GM18861 (cell line): ENCODE results near the gene OXSR1.
"Not testable (repeated sequence)": the region's sequence is repeated elsewhere in the genome, so short reads cannot be mapped to it uniquely, and the experiment has no call there.

ENCODE experiments used
- ATAC-seq: cut with Tn5 transposase; IDR thresholded peaks from one replicate; pipeline ENCODE4 v1.9.1; 2021; ENCODE audit not compliant: unreplicated experiment

Gene OXSR1

DNA sequence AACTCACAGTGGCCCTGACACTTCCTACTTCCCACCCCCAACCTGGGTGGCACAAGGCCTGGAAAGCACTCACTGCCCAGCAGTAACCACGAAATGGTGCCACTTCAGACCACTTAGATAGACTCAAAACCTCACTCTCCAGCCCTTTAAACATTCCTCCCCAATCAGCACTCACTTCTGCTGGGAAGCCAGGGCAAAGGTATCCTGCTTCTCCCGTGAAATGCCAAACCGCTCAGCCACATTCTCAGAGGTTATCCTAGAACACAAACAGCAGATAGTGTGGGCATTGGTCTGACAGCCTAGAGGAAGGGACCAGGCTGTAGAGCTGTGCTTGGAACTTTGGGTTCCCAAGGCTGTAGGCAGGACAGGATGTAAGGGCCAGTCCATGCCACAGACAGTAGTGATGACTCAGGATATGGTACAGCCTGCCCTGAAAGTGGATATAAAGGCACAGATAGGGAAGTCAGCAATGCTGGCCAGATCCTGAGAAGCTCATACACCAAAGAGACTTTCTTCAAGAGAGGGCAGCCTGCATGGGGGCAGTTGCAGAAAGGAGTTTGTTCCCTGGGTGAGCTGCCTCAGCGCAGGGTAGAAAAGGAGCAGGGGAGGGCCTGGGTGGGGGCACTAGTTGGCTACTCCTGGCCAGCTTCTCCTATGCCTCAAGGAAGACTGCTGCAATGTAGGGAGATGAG lies 37.6 kb upstream of the OXSR1 start:
- ATAC-seq, result no peak

DNA sequence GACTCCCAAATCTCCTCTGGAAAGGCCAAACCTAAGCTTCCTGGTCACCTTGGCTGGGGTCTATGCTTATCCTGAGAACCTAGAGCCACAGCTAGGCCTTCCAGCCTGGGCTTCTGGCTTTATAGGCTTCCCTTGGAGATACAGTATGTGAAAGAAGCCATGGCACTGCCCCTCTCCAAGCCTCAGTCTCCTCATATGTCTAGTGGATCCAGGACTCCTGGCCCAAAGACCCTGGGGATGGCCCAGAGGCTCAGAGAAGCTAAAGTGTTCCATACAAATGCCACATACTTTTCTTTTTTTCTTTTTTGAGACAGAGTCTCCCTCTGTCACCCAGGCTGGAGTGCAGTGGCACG lies 37.1 kb upstream of the OXSR1 start:
- ATAC-seq, result no peak

DNA sequence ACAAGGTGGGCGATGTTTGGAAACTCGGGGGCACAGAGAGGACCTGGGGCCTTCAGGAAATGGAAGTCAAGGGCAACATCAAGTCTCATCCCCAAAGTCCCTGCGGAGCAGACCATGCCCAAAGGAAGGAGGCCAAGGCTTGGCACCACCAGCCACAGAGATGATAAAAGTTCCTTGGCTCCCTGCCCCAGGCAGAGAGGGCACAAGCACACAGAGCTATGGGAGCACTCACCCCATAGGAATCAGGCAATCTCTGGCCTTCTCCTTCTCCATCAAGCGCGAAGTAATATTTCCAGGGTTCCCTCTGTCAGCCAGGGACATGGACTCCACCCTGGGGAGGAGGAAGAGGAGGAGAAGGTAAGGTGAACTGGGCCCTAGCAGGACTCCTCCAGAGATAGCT lies 36.3 kb upstream of the OXSR1 start:
- ATAC-seq, result no peak

DNA sequence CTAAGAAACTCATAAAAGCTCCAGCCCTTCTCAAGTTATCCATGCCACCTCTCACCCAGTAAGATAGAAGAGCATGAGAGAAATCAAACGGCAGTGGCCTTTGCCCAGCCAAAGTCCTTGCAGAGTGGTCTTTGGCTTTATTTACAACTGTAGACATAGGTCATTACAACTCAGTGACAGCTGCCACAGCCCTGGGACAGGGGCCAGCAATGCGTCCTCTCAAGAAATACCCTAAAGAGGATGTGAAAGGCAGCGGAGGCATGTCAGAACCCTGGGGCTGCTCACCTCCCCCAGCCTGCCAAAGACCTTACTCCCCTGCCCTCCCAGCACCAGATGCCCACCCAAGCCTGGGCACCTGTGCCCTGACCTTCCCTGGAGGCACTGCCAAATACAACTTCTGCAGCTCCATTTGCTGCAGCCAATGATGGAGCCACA lies 34.7 kb upstream of the OXSR1 start:
- no peak for ATAC-seq

DNA sequence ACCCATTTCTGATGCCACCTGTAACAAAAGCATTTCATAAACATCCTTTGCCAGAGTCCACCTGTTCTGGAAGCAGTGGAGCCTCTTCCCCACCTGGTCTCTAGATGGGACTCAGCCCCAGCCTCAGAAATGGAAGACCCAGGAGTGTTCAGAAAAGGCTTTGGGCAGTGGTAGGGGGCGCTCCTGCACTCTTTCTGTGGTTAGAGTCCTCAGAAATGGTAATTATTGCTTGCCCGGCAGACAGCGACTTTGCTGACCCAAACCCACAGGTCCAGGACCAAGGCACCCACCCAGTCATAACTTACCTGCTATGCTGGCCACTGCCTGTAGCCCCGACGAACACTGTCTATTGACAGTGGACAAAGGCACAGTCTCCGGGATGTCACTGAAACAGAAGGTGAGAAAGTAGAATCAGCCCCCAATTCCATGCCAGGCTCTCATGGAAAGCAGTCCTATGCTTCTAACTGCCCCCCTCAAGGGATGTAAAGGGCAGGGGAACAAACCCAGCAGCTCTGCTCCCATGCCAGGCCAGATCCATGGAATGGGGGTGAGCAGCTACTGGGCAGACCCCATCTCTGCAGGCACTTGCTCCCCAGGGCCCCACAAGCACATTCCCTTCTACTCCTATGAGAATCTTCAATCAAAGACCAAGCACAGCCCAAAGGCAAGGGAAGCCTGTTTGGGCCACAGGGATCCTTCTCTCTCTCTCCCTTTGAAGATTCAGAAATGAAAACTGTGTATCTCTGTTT lies 33.5 kb upstream of the OXSR1 start:
- ATAC-seq, result no peak

DNA sequence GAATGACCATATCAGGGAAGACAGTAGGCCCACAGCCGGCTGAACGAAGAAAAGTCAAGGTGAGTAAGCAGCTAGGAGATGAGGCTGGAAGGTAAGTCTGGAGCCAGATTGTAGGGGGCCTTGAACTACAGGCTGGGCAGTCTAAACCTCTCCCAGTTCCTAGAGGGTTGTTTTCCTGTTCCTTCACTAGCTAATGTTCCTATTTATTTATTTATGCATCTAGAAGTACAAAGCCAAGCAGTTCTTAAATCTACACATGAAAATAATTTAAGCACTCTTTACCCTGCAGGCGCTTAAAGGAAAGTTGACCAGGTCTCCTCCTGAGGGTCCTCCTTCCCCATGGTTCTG lies 32.2 kb upstream of the OXSR1 start:
- no peak for ATAC-seq

DNA sequence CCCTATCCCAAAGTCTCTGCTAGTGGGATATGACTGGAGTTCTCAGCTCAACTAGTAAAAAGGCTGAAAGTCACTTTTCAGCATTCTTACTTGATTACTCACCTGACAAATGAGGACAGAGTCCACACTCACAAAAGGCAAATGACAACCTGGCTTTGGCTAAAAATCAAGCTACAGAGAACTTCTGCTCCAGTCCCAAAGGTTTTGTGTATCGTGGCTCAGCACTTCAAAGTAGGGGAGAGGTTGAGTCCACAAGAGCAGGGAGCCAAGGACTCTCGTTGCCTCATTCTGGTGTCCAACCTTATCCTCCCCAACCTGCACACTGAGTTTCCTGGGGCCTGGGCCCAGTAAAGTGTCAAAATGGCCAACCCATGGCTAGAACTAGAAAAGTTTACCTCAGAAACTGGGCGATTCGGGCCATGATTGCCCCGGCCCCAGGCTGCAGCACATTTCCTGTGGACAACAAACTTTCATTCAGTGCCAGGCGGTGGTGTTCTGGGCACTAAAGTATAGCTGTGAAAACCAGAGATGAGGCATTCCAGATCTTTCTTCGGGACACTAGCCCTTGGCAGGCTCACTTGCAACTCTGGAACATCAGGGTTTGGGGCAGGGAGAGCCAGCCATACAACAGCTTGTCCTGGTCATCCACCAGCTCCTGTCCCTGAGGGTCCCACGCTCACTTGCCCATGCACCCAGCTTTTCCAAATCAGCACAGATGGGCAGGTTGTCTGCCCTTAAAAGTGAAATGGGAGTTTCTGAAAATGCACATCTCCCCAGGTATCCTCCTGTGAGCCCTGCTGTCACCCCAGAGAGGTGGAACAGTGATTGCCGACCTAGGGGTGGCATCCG lies 31.6 kb upstream of the OXSR1 start:
- ATAC-seq, result no peak

DNA sequence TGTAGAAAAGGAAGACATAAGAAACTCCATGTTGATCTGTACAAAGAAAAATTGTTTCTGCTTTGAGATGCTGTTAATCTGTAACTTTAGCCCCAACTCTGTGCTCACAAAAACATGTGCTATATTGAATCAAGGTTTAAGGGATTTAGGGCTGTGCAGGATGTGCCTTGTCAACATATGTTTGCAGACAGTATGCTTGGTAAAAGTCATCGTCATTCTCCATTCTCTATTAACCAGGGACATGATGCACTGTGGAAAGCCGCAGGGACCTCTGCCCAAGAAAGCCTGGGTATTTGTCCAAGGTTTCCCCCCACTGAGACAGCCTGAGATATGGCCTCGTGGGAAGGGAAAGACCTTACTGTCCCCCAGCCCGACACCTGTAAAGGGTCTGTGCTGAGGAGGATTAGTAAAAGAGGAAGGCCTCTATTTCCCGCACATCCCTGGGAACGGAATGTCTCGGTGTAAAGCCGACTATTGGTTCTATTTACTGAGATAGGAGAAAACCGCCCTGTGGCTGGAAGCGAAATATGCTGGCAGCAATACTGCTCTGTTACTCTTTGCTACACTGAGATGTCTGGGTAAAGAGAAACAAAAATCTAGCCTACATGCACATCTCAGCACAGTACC lies 30.7 kb upstream of the OXSR1 start:
- not testable (repeated sequence) for ATAC-seq

DNA sequence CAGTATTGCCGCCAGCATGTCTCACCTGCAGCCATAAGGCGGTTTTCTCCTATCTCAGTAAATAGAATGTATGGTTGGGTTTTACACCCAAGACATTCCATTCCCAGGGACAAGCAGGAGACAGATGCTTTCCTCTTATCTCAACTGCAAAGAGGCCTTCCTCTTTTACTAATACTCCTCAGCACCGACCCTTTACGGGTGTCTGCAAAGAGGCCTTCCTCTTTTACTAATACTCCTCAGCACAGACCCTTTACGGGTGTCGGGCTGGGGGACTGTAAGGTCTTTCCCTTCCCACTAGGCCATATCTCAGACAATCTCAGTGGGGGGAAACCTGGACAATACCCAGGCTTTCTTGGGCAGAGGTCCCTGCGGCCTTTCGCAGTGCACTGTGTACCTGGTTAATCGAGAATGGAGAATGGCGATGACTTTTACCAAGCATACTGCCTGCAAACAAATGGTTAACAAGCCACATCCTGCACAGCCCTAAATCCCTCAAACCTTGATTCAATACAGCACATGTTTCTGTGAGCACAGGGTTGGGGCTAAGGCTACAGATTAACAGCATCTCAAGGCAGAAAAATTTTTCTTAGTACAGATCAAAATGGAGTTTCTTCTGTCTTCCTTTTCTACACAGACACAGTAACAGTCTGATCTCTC lies 29.6 kb upstream of the OXSR1 start:
- not testable (repeated sequence) for ATAC-seq

DNA sequence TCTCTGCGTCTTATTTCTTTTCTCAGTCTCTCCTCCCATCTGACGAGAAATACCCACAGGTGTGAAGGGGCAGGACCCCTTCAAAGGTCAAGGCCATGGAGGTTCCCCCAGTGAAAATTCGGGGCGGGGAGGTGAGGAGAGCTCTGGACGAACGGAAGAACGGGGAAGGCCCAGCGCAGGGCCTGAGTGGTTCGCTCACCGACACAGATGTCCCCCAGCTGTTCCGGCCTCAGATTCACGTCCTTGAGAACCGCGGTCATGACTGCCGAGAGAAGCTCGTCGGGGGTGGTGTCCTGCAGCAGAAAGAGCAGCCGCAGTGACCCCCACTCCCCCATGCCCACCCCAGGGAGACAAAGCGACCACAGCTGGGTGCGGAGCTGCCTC lies 29.0 kb upstream of the OXSR1 start:
- no peak for ATAC-seq

DNA sequence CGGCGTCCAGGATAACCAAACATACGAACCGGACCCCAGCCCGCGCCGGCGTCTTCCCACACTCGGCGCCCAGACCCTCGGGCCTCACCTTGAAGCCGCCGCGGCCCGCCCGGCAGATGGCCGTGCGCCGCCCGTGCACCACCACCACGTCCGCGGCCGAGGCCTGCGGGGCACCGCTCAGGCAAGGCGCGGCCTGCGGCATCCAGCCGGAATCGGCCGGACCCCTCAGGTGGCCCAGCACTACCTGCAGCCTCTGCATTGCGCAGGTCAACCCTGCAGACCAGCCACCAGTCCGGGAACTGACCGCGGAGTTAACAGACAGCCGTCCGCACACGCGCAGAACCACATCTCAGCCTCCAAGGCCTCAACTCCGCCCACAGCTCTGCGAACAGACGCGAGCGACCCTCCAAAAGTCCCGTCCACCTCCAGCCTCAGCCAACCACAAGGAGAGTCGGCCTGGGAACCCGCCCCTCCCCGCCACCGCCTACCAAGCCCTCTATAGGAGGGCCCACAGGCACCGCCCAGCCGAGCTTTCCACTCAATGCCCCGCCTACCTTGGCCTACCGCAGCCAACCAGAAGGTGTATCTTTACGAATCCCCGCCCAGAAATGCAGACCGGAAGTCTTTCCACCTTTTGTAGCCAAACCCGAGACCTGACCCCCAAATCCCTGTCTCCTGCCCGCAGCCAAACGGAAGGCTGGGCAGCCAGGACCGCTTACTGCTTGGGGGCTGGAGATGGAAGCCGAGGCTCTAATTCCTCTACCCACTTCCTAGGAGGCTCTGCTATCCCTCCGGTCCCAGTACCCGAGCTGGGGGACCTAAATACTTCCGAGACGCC lies 28.3 kb upstream of the OXSR1 start, which contains the start of gene ACAA1:
TSS of gene ACAA1 (minus strand) at position 351 of the 838 bp plus-strand sequence. CDS start at position 259, 92 bp downstream.
- peak; percentile 83 for ATAC-seq

DNA sequence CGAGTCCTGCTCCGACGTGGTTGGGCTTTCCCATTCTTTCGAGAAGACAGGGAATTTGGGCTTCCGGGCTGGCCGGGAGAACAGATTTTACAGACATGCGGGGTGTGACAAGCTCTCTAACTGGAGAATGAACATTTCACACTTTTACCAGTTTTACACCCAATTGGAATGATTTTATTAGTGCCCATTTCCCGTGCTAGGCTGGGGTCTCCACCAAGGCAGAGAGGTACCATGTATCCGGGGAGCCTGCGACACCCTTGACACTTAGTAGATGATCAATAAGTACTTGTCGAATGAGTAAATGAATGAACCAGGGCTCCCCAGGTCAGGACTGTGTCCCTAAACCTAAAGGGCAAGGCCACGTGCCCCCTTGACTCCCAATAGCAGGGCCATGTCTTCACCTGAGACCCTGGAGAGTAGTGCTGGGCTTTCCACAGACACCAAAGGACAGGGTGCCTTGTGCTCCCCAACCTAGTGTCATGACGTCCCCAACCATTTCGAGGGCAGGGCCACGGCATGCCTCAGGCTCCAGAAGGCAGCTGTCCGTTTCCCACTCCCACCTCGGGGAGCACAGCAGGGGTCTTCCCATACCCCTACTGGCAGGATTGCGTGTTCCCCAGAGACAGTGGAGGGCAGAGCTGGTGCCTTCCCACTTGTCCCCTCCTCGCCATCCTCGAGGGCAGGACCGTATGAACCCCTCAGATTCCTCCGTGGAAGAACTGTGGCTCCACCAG lies 27.6 kb upstream of the OXSR1 start:
- ATAC-seq, result no peak

DNA sequence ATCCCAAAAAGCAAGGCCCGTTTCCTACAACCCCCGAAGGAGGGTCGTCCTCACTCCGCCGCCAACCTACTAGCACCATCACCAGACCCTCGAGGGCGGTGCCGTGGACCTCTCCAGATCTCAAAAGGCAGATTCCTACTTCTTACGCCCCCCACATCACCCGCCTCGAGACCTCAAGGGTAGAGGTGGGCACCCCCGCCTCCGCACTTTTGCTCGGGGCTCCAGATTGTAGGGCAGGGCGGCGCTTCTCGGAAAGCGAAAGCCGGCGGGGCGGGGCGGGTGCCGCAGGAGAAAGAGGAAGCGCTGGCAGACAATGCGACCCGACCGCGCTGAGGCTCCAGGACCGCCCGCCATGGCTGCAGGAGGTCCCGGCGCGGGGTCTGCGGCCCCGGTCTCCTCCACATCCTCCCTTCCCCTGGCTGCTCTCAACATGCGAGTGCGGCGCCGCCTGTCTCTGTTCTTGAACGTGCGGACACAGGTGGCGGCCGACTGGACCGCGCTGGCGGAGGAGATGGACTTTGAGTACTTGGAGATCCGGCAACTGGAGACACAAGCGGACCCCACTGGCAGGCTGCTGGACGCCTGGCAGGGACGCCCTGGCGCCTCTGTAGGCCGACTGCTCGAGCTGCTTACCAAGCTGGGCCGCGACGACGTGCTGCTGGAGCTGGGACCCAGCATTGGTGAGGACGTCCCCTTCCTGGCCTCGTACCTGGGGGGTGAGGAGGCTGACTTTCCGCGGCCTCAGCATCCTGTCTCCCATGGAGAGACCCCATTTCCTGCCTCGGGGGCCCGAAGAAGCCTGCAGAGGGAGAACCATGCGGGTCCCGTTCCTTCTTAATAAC lies 26.8 kb upstream of the OXSR1 start, which contains the start of gene MYD88:
TSS of gene MYD88 (plus strand) at position 313 of the 842 bp plus-strand sequence. CDS start at position 353, 40 bp downstream.
- ATAC-seq, result peak; percentile 31

DNA sequence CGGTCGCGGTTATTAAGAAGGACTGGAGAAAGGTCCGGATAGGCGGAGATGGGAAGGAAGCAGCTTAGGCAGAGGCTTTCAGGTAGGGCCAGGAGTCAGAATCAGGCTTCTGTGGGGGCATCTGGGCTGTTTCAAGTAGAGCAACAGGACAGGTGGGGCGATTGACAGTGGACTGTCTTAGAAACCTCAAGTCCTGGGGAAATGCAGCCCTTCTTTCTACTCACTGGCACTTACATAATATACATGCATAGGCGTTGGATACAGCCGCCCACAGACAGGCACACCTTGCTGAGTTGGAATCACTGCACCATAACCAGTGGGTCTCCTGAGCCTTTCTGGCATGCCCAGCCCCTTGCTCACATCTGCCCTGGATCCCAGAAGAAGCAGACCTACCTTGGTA lies 26.1 kb upstream of the OXSR1 start:
- no peak for ATAC-seq

DNA sequence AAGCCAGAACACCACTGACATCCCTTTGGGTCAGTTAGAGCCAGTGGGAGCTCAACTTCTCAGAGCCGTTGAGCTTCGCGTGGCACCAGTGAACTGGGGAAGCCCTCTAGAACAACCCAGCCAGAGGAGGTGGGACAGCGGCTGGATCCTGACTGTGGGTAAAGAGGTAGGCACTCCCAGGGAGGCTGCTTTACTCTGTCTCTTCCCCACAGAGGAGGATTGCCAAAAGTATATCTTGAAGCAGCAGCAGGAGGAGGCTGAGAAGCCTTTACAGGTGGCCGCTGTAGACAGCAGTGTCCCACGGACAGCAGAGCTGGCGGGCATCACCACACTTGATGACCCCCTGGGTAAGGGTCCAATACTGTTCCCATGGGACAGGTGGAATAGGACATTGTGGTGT lies 25.7 kb upstream of the OXSR1 start:
- no peak for ATAC-seq

DNA sequence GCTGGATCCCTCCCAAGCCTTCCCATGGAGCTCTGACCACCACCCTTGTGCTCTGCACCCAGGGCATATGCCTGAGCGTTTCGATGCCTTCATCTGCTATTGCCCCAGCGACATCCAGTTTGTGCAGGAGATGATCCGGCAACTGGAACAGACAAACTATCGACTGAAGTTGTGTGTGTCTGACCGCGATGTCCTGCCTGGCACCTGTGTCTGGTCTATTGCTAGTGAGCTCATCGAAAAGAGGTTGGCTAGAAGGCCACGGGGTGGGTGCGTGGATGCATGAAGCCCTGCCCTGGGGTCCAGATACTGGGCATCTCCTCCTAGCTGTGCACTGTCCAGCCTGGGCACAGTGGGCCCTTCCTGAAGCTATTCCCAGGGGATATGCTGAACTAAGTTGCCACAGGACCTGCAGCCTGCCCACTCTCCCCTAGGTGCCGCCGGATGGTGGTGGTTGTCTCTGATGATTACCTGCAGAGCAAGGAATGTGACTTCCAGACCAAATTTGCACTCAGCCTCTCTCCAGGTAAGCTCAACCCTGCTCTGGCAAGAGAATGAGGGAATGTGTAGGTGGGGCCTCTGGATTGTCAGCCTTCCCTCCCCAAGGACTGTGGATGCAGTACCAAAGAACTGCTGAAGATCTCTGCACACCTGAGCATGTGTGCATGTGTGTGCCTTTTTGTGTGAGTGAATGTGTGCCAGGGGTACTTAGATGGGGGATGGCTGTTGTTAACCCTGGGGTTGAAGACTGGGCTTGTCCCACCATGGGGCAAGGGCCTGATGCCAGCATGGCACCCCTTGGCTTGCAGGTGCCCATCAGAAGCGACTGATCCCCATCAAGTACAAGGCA lies 24.8 kb upstream of the OXSR1 start:
- no peak for ATAC-seq
